G401.6 (cell line): Measurements from ENCODE around the gene AKAP13.
"Not testable (repeated sequence)": the region's sequence is repeated elsewhere in the genome, so short reads cannot be mapped to it uniquely, and the experiment has no call there.

Experiments
- FAIRE-seq: peaks from 2 replicates; lab custom pipeline; 2012; peaks lifted over from hg19 to GRCh38; lab: Jason Lieb, UNC

The AKAP13 gene

DNA sequence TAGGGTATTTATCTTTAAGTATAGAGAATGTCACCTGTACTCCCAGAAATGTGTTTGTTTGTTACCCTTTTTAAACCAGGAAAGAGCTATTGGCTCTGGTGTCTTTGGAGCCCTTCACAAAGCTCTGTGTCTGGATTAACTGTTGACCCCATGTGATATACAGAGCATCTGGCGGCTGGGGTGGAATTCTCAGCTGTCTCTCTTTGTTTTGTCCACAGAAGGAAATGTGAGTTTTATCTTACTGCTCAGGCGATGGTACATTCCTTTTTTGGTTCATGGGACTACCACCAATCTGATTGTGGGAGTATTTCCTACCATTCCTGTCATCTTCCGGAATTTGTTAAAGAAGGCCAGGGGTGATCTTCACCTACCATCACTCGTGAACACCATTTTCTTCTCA, 120.3 kb downstream of the AKAP13 start:
- FAIRE-seq = no peak

GRCh38 chr15:85501574-85501973, 121.2 kb downstream of the AKAP13 start:
- peak; percentile 17 for FAIRE-seq

DNA sequence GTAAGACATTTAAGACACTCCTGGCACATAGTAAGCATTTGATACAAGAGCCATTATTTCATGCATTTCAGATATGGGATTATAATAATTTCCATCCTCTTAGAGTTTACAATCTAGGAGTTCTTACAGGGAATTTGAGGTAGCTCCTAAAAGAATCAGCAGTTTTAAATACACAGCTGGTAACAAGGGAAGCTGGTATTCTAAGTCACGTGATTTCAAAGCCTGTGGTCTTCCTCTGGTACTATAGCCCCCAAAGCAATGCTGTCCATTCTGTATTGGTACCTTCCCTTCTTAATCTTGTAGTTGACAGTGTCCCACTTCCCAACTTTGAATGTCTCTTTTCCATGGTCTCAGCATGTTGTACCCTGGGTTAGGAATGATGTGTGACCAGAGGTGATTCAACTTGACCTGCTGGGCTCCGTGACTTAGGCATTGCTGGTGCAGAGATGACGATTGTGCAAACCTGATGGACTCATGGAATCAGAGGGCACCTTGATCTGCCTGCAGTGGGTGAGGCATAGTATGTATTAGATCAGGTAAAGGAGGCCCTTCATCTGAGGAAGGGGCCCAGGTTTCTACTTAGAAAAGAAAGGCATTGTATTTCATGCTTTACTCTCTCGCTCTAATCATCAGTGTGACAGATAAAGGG, 122.9 kb downstream of the AKAP13 start:
- FAIRE-seq = no peak

DNA sequence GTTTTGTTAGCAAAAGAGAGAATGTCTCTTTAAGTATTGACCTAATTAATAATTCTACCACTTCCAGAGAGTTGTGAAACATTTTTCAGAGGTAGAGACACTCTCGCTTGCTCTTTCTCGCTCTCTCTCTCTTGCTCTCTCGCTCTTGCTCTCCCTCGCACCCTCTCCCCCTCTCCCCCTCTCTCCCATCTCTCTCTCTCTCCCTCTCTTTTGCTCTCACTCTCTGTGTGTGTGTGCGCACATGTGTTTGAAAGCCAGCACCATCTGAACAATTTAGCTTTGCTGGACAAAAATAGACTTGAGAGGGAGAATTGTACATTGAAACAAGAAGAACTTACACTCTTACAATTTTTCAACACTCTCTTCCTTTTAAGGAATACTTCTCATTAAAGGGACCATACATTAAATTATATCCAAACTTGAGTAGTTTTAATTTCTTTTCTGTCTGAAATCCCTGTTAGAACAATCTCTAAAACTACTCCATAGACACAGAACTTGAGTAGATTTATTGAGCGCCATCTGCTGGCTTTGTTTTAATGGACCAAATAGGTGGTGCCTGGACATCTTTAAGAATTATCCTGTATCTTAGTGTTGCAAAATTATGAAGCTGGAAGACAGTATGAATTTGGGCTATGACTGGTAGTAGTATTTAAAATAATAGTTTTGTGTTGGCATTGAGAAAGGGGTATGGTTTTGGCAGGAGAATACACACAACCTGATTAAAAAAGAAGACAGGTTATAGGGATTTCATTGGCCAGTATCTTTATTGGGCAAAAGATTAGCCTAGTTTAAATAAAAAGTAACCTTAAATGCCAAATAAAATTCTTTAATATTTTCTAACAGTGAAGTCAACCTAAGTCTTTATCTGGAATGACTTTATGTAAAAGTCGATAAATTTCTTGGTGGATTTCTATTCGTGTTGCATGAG, 124.6 kb downstream of the AKAP13 start:
- FAIRE-seq = peak; percentile 96

- no peak for FAIRE-seq
These were observed 126.7 kb downstream of the AKAP13 start for GRCh38 chr15:85507114-85507513.

- no peak for FAIRE-seq
These were observed 129.6 kb downstream of the AKAP13 start for GRCh38 chr15:85509973-85510372.

DNA sequence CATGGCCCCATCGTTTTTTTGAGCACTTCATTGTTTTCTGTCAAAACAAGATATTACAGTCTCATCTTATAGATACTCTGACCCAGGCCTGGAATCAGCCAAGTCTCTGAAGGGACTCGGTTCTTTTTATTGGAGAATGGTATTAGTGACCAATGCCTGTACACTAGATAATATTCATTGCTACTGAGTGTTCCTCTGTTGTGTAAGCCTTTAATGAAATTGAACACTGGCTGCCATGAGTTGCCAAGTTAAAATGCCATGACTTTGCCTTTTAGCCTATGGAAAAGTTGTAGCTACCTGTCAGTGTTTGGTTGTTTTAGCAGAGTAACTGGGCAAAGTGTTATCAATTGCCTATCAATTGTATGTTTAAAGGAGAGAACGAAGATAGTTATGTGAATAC, 134.0 kb downstream of the AKAP13 start:
- no peak for FAIRE-seq

GRCh38 chr15:85515212-85515611, 134.8 kb downstream of the AKAP13 start:
- FAIRE-seq = peak; percentile 3

- FAIRE-seq = no peak
These were observed 136.7 kb downstream of the AKAP13 start for GRCh38 chr15:85517086-85517485.

DNA sequence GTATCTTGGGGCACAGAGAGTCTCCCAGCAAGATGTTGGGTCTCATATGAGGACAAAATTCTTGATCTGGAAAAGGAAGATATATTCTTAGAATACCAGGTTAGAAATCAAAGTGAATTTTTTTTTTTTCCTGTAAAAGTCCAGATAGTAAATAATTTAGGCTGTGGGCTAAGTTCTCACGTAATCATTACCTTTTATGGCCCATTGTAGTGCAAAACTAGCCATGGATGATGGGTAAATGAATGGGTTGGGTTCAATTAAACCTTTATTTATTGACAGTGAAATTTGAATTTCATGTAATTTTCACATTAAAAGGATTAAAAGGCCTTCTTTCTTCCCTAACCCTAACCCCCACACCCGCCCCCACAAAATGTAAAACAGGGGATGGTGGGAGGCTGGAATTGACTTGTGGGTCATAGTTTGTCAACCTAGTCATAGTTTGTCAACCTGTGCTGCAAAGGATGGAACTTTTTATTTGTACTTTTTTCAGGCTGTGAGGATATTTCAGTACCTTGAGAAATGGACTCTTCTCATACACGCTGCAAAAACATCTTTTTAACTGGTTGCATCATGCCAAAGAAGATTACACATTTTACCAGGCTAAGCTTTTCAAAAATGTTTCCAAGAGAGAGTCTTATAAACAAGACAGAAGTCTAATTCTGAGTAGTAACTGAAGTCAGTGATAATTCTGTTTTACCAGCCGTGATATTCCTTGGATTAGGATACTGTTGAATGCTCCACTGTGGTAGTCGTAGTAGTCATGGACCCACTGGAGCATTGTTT, 138.8 kb downstream of the AKAP13 start:
- no peak for FAIRE-seq

DNA sequence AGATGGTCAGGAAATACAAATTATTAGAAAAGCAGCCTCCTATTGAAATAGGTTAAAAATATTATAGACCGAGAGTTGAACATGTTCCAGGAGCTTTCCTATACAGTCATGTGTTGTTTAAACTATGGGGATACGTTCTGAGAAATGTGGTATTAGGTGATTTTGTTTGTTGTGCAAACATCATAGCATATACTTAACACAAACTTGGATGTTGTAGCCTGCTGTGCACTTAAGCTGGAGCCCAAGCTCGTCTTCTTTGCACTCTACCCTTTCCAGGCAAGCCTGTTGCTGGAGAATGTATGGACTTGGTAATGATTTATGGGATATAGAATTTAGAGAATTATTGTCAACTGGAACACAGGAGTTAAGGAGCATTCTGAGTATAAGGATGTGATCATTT, 140.2 kb downstream of the AKAP13 start:
- FAIRE-seq = no peak

DNA sequence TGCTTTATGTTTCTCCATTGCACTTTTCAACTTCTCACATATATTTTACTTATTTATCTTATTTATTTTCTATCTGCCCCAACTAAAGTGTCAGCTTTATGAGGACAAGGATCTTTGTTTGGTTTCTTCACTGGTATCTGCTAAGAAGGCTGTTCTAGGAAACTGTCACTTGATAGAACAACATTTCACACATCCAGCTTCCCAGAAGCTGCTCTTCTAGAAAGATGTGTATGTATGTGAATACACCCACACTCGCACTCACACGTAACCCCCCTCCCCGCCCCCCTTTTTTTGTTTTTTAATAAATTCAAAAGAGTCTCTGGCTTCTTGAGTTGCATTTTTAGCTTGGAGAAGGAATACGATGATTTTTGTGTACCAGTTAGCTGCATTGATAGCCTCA, 143.1 kb downstream of the AKAP13 start:
- no peak for FAIRE-seq

DNA sequence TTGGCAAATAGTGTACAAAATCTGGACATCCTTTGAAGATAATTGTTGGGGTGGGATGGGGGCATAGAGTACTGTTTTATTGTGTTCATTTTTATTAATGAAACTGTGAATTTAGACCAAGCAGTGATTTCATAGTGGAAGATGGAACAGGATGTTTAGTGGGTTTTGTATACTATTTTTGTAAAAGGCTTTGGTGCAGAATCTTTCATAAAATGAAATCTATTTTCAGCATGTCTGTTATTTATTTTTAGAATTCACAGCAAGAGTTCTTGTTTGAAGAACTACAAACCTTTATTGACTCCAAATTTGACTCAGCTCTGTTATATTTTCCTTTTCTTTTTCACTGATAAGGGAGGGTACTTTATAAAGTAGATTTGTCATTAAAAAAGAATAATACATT, 145.4 kb downstream of the AKAP13 start:
- FAIRE-seq = no peak

- FAIRE-seq = no peak
These were observed 147.5 kb downstream of the AKAP13 start for GRCh38 chr15:85527895-85528294.

- no peak for FAIRE-seq
These were observed 149.7 kb downstream of the AKAP13 start for GRCh38 chr15:85530079-85530478.

- FAIRE-seq = no peak
These were observed 150.7 kb downstream of the AKAP13 start for GRCh38 chr15:85531083-85531482.

DNA sequence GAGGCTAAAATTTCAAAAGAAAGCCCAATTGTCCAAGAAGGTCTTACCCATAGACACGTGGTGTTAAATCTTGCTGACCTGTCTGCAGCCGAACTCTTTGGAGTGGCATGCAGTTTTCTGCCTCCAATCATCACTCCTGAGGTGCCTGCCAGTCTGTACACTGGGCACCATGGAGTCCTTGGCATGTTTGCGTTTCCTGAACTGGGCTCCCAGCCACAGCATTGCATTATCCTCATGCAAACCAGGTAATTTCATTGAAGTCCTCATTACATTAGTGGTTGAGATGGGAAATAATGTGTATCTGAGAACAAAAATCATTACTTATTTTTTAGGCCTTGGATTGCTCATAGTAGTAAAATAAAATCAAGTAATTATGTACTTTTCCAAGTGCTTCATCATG, 152.3 kb downstream of the AKAP13 start:
- no peak for FAIRE-seq

DNA sequence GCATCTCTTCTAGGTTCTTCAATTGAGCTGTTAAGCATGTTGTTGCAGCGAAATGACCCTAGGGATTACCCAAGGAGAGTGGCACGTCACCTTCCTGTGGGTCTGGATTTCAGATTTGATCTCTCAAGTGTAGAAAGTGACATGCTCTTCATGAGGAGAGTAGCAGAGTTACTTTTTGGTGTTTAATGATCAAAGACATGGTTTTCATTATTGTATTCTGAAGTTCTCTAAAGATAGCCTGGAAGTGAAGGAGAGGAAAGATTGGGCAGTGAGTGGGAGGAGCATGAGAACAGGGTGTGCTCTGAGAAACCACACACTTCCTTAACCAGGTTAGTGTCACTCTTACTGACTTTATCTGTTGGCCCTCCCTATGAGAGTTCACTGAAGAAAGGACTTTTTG, 153.6 kb downstream of the AKAP13 start:
- FAIRE-seq = no peak

DNA sequence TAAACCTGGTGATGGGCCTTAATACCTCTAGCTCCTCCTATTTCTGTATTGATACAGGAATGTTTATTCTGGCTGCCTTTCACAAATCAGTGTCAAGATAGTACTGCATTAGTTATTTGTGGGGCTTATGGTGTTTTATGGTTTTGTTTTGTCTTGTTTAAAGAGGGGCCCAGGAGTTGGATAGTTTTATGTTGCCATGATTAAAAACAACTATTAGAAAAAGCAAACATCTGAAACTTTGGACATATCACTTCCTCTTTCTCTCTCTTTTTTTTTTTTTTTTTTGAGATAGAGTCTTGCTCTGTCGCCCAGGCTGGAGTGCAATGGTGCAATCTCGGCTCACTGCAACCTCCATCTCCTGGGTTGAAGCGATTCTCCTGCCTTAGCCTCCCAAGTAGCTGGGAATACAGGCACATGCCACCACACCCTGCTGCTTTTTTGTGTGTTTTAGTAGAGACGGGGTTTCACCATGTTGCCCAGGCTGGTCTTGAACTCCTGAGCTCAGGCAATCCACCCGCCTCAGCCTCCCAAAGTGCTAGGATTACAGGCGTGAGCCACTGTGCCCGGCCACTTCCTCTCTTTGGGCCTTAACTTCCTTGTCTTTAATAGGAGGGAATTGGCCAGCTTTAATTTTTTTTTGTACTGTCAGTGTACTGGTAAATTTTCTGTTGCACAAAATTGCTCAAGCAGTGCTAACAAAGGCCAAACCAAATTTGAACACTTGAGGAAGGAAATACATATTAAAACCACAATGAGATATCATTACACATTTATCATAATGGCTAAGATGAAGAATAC, 155.3 kb downstream of the AKAP13 start:
- FAIRE-seq = not testable (repeated sequence)

GRCh38 chr15:85536341-85536740, 155.9 kb downstream of the AKAP13 start:
- no peak for FAIRE-seq

DNA sequence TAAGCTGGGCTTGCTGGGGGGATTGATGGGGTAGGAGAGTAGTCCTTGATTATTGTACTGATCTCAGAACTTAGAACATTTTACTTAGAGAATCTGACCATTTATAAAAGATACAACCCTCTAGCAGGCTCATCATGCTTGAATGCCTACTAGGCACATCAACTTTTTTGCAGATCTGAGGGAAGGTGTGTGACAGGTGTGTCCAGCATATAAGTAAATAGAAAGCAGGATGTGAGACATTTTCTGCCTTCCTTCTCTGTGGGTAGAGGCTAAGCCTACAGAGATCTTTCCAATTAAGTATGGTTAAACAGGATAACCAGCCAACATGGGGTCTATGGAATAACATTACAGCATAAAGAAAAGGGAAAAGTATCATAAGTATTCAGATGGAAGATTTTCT, 159.1 kb downstream of the AKAP13 start:
- no peak for FAIRE-seq
